ENCODE results near the gene DLX2.

- no peak for TF ChIP-seq GATA2 (IDR thresholded peaks at IDR 0.05; ENCODE audit: low read depth, low read length)
- no peak for TF ChIP-seq GATA3 (IDR thresholded peaks at IDR 0.05; ENCODE audit: low read depth, low read length)
Measured at GRCh38 chr2:172063446-172063845, 39.3 kb downstream of the DLX2 start.

Measured in SH-SY5Y (cell line).